Stimulated activated CD4-positive, alpha-beta T cell treated with anti-CD3 and anti-CD28 coated beads, TNF-alpha, amount 100 ng/mL, for 1 hour (primary cell): ENCODE results near the gene FAAP24.
"Not testable (repeated sequence)": the region's sequence is repeated elsewhere in the genome, so short reads cannot be mapped to it uniquely, and the experiment has no call there.

Experiments
- DNase-seq, 3 donors: peaks; one replicate each; pipeline ENCODE4 v3.0.0-alpha.2; 2020; ENCODE audit warnings: low read depth in 3 of 3, low spot score in 1 of 3

FAAP24 gene

DNA sequence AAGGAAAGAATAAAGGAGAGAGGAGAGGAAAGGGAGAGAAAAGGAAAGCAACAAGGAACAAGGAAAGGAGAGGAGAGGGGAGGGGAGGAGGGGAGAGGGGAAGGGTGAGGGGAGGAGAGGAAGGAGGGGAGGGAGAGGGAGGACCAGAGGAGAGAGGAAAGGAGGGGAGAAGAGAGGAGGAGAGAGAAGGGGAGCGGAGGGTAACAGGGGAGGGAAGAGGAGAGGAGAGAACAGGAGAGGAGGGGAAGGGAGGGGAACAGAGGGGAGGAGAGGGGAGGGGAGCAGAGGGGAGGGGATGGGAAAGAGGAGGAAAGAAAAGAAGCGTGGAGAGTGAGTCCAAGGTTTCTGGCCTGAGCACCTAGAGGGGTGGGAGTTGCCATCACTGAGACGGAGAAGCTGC lies 26.7 kb downstream of the FAAP24 start:
- no peak for DNase-seq

DNA sequence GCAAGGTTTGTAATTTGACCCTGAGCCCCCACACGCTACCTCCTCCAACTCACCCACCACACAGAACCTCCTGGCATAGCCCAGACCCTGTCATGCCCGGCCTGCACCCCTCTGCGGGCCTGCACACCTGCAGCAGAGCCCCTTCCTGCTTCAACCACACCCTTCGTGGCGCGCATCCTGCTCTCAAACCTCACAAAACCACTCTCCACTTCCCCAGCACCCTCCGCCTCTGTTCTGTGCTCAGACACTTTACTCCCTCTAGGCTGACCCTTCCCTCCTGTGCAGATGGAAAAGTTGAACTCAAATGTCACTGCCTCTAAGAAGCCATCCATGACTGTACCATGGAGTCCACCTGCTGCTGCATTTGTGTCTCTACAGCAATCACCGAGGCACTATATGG lies 28.5 kb downstream of the FAAP24 start:
- no peak for DNase-seq

GRCh38 chr19:33000910-33001309 lies 28.9 kb downstream of the FAAP24 start:
- DNase-seq = no peak

- not testable (repeated sequence) for DNase-seq
Observed at GRCh38 chr19:33002126-33002865, 30.3 kb downstream of the FAAP24 start.

DNA sequence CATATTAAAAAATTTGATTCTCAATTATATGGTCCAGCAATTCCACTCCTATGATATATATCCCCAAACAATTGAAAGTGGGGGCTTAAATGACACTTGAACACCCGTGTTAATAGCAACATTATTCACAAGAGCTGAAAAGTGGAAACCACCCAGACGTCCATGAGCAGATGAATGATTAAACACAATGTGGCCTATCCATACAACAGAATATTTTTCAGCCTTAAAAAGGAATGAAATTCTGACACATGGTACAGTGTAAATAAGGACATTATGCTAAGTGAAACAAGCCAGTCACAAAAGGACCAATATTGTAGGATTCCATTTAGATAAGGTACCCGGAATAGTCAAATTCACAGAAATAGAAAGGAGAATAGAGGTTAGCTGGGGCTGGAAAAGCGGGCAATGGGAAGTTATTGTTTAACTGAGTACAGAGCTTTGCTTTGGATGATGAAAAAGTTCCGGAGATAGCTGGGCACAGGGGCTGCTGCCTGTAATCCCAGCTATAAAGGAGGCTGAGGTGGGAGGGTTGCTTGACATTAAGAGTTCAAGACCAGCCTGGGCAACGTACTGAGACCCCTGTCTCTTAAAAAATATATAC lies 31.5 kb downstream of the FAAP24 start:
- not testable (repeated sequence) for DNase-seq

DNA sequence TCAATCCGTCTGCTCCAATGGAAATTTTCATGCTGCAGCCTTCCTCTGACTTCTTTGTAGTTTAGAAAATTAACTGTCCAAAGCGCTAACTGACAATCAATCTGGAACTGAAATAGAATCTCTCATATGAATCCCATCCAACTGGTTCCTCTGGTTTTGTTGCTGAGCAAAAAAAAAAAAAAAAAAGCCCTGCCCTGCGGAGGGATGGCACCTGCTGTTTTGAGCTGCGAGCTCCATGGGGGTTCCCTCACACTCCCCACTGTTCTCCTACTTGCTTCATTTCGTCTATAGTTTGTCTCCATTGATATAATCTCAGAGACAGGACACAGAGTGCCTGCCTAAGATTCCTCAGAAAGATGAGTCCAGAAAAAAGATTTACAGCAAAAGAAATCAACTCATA lies 33.4 kb downstream of the FAAP24 start:
- no peak for DNase-seq

DNA sequence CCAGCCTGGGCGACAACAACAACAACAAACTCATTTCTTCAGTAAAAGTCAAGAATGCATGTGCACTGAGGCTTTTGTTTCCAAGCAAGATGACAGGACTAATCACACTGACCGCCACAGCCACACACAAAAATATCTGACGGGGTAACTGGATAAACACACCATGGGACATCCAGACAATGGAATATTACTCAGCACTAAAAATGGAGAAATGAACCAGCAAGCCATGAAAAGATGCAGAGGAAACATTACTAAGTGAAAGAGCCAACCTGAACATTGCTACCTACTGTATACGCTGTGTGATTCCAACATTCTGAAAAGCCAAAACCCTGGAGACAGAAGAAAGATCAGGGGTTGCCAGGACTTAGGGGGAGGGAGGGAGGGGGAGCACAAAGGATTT lies 36.7 kb downstream of the FAAP24 start:
- DNase-seq = no peak

GRCh38 chr19:33010891-33011290 lies 38.8 kb downstream of the FAAP24 start:
- DNase-seq = not testable (repeated sequence)

GRCh38 chr19:33022472-33023116 lies 50.6 kb downstream of the FAAP24 start:
- no peak for DNase-seq

- DNase-seq = no peak
Observed at GRCh38 chr19:33024398-33024797, 52.4 kb downstream of the FAAP24 start.

DNA sequence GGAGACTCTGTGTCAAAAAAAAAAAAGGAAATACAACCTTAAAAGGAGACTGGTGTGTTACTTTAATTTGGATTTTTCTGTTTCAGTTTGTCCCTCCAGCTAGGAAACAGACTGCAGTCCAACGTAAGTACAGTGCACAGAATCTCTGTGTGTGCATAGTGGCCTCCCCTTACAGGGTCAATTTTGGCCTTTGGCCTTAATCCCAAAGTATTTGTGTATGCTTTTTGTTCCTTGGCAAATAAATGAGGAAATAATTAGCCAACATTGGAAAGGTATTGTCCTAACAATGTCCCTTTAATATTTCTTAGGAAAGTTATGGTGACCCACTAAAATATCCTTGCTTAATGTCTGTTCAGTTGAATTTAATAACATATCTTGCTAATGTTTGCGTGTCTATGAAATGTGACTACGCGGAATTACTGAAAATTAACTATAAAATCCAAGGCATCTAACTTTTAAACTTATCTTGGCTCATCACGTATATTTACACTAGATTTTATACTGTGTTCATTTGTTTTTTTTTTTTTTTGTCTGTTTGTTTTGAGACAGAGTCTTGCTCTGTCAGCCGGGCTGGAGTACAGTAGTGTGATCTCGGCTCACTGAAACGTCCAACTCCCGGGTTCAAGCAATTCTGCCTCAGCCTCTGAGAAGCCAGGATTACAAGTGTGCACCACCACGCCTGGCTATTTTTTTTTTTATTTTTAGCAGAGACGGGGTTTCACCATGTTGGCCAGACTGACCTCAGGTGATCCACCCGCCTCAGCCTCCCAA lies 53.6 kb downstream of the FAAP24 start:
- DNase-seq = not testable (repeated sequence)

GRCh38 chr19:33026602-33027001 lies 54.6 kb downstream of the FAAP24 start:
- not testable (repeated sequence) for DNase-seq
